HG02884 (cell line): ENCODE data around the gene STAG1.
"Not testable (repeated sequence)": the region's sequence is repeated elsewhere in the genome, so short reads cannot be mapped to it uniquely, and the experiment has no call there.

ENCODE experiments used
- ATAC-seq: cut with Tn5 transposase; IDR thresholded peaks from one replicate; pipeline ENCODE4 v1.9.1; 2021; ENCODE audit warnings: mild to moderate bottlenecking, moderate library complexity; ENCODE audit not compliant: unreplicated experiment

The STAG1 gene

GRCh38 chr3:136749091-136749490 is 3.1 kb downstream of the STAG1 start:
- no peak for ATAC-seq

- ATAC-seq = no peak
Observed at GRCh38 chr3:136745916-136746315, 6.3 kb downstream of the STAG1 start.

- no peak for ATAC-seq
Observed at GRCh38 chr3:136741063-136741462, 11.1 kb downstream of the STAG1 start.

GRCh38 chr3:136740351-136740958 is 11.7 kb downstream of the STAG1 start:
- ATAC-seq = no peak

- ATAC-seq = not testable (repeated sequence)
Observed at GRCh38 chr3:136736950-136737349, 15.2 kb downstream of the STAG1 start.

- no peak for ATAC-seq
Observed at GRCh38 chr3:136735103-136735502, 17.1 kb downstream of the STAG1 start.

GRCh38 chr3:136734382-136735070 is 17.7 kb downstream of the STAG1 start:
- ATAC-seq = no peak

- no peak for ATAC-seq
Observed at GRCh38 chr3:136733317-136733833, 18.8 kb downstream of the STAG1 start.

- no peak for ATAC-seq
Observed at GRCh38 chr3:136731274-136731884, 20.8 kb downstream of the STAG1 start.

GRCh38 chr3:136730595-136731273 is 21.4 kb downstream of the STAG1 start:
- peak; percentile 61 for ATAC-seq

GRCh38 chr3:136728918-136729317 is 23.3 kb downstream of the STAG1 start:
- ATAC-seq = no peak

- no peak for ATAC-seq
Observed at GRCh38 chr3:136728473-136728872, 23.7 kb downstream of the STAG1 start.

- no peak for ATAC-seq
Observed at GRCh38 chr3:136725468-136725867, 26.7 kb downstream of the STAG1 start.

GRCh38 chr3:136722916-136723315 is 29.3 kb downstream of the STAG1 start:
- ATAC-seq = not testable (repeated sequence)

- ATAC-seq = not testable (repeated sequence)
Observed at GRCh38 chr3:136722399-136722798, 29.8 kb downstream of the STAG1 start.

GRCh38 chr3:136720091-136720490 is 32.1 kb downstream of the STAG1 start:
- no peak for ATAC-seq

GRCh38 chr3:136716629-136717028 is 35.5 kb downstream of the STAG1 start:
- ATAC-seq = no peak

GRCh38 chr3:136714020-136714419 is 38.2 kb downstream of the STAG1 start:
- no peak for ATAC-seq

- no peak for ATAC-seq
Observed at GRCh38 chr3:136712941-136713340, 39.2 kb downstream of the STAG1 start.

- not testable (repeated sequence) for ATAC-seq
Observed at GRCh38 chr3:136711888-136712287, 40.3 kb downstream of the STAG1 start.

GRCh38 chr3:136711277-136711676 is 40.9 kb downstream of the STAG1 start:
- ATAC-seq = no peak
